ENCODE data around the gene SNX5.

SNX5 gene

DNA sequence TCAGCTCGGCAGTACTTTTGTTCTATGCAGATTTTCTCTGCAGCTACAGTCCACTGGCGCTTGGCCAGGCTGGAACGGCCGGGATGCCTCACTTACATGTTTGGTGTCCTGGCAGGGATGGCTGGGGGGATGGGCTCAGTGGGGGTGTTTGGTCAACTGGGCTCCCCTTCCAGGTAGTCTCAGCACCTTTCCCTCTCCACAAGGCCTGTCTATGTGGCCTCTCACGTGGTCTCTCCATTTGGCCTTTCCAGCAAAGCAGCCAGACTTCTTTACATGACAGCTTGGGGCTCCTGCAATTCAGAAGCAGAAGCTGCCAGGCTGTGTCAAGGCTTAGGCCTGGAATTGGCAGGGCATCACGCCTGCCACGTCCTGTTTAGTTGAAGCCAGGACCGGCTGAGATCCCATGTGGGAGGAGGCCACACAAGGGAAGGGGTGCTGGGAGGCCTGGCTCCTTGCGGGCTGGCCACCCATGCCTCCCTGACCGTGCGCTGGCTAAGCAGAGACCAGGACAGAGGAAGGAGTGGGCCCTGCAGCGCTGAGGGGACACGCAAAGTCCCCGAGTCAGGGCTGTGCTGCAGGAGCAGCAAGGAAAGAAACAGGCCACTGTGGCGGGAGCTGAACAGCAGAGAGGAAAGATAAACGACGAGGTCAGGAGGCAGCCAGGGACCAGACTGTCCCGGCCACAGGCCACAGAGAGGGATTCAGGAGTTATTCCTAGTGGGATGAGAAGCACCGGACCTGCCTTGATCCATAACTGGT lies 39.1 kb upstream of the SNX5 start:
- Histone ChIP-seq H2AK5ac (ENCODE audit: low read length, severe bottlenecking) (no peak overlapping the region), H3K27ac (ENCODE audit: low read length, poor library complexity, severe bottlenecking) (no peak overlapping the region), H2AFZ (ENCODE audit: low read depth, low read length) (no peak overlapping the region), H3K27me3 (ENCODE audit: control insufficient read depth in 1 of 2, insufficient read depth in 1 of 2, low read length in 2 of 2) (peaks cover 0 to 30% of the 10 kb centered on the region in 2 experiments), H3K4me2 (ENCODE audit: low read length, poor library complexity, severe bottlenecking) (no peak overlapping the region), H3K14ac (ENCODE audit: low read length in 2 of 2) (no peak overlapping the region), H4K91ac (ENCODE audit: low read length) (peak overlapping the region; percentile 86), H3K4me1 (ENCODE audit: control insufficient read depth, insufficient read depth, low read depth, low read length) (peaks cover 3% of the 10 kb centered on the region), H2BK120ac (ENCODE audit: low read depth, low read length) (no peak overlapping the region), H2BK12ac (ENCODE audit: low read length in 2 of 2) (peak overlapping the region in 1 of 2 experiments; percentile 40), H3K9ac (ENCODE audit: low read length) (no peak overlapping the region), H4K8ac (ENCODE audit: low read length) (peak overlapping the region; percentile 84), H3K4me3 (ENCODE audit: insufficient read depth in 1 of 2, low read depth in 1 of 2, low read length in 2 of 2) (no peak overlapping the region), H3K23ac (ENCODE audit: low read length in 2 of 2) (no peak overlapping the region), H2BK5ac (ENCODE audit: low read depth, low read length, poor library complexity, severe bottlenecking) (no peak overlapping the region), H3K36me3 (ENCODE audit: control insufficient read depth in 1 of 2, insufficient read depth in 2 of 2, low read depth in 1 of 2, low read length in 2 of 2) (no peaks in the 10 kb centered on the region), H2BK15ac (ENCODE audit: low read depth, poor library complexity, severe bottlenecking) (no peak overlapping the region), H3K79me1 (replicated peaks; ENCODE audit: low read length, poor library complexity, severe bottlenecking) (no peaks in the 10 kb centered on the region), H3K18ac (ENCODE audit: low read depth in 1 of 2, low read length in 2 of 2) (peak overlapping the region; percentile 14 to 71), H3K9me3 (ENCODE audit: control insufficient read depth, low read length) (no peaks in the 10 kb centered on the region), H3K4ac (ENCODE audit: low read depth in 1 of 2, low read length in 2 of 2) (peak overlapping the region in 1 of 2 experiments; percentile 6)
- DNase-seq: no peak
- 70% methylated on average over 19 of the region's 19 CpGs for WGBS

DNA sequence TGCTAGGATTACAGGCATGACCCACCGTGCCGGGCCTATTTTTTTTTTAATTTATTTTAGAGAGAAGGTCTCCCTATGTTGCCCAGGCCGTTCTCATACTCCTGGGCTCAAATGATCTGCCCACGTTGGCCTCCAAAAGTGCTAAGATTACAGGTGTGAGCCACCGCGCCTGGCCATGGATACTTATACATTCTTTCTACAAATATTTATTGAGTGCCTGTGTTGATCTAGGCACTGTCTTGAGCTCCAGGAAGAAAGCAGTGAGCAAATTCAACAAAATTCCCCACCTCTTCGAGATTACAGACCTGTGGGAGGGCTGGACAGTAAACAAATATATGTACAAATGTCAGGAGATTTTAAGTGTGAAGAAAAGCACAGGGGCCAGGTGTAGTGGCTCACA lies 38.1 kb upstream of the SNX5 start:
- no peak overlapping the region for H2BK120ac ChIP-seq (ENCODE audit: low read depth, low read length)
- no peak for DNase-seq
- H3K4me1 ChIP-seq (ENCODE audit: control insufficient read depth, insufficient read depth, low read depth, low read length): peaks cover 3% of the 10 kb centered on the region
- H2AK5ac ChIP-seq (ENCODE audit: low read length, severe bottlenecking): no peak overlapping the region
- no peak overlapping the region for H3K4me2 ChIP-seq (ENCODE audit: low read length, poor library complexity, severe bottlenecking)
- no peak overlapping the region for H3K4me3 ChIP-seq (ENCODE audit: insufficient read depth in 1 of 2, low read depth in 1 of 2, low read length in 2 of 2)
- no peak overlapping the region for H3K23ac ChIP-seq (ENCODE audit: low read length in 2 of 2)
- peaks cover 0 to 29% of the 10 kb centered on the region in 2 experiments for H3K27me3 ChIP-seq (ENCODE audit: control insufficient read depth in 1 of 2, insufficient read depth in 1 of 2, low read length in 2 of 2)
- H3K27ac ChIP-seq (ENCODE audit: low read length, poor library complexity, severe bottlenecking): no peak overlapping the region
- no peak overlapping the region for H3K18ac ChIP-seq (ENCODE audit: low read depth in 1 of 2, low read length in 2 of 2)
- no peaks in the 10 kb centered on the region for H3K9me3 ChIP-seq (ENCODE audit: control insufficient read depth, low read length)
- H3K4ac ChIP-seq (ENCODE audit: low read depth in 1 of 2, low read length in 2 of 2): no peak overlapping the region
- no peak overlapping the region for H2AFZ ChIP-seq (ENCODE audit: low read depth, low read length)
- H2BK15ac ChIP-seq (ENCODE audit: low read depth, poor library complexity, severe bottlenecking): no peak overlapping the region
- H3K9ac ChIP-seq (ENCODE audit: low read length): no peak overlapping the region
- no peaks in the 10 kb centered on the region for H3K79me1 ChIP-seq (replicated peaks; ENCODE audit: low read length, poor library complexity, severe bottlenecking)
- no peak overlapping the region for H4K8ac ChIP-seq (ENCODE audit: low read length)
- H3K36me3 ChIP-seq (ENCODE audit: control insufficient read depth in 1 of 2, insufficient read depth in 2 of 2, low read depth in 1 of 2, low read length in 2 of 2): no peaks in the 10 kb centered on the region
- H3K14ac ChIP-seq (ENCODE audit: low read length in 2 of 2): no peak overlapping the region
- H2BK5ac ChIP-seq (ENCODE audit: low read depth, low read length, poor library complexity, severe bottlenecking): no peak overlapping the region
- H2BK12ac ChIP-seq (ENCODE audit: low read length in 2 of 2): no peak overlapping the region
- H4K91ac ChIP-seq (ENCODE audit: low read length): no peak overlapping the region
- 94% methylated on average over 5 of the region's 7 CpGs for WGBS

DNA sequence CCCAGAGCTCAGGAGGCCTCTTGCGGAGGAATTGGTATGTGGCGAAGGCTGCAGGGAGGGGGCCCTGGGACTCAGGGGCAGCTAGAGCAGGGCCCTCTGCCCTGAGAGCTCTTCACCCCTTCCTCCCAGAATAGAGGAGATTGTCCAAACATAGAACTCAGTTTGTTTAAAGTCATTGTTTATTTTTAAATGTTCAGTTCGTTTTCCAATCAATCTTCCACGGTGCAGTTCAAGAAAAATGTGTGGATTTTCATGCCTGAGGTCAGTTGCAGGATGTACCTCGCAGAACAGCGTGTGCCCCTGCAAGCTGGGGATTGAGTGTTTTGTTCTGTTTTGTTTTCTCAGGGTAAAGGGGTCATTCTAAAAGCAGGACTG lies 37.4 kb upstream of the SNX5 start:
- peaks cover 3% of the 10 kb centered on the region for H3K4me1 ChIP-seq (ENCODE audit: control insufficient read depth, insufficient read depth, low read depth, low read length)
- no peak overlapping the region for H3K23ac ChIP-seq (ENCODE audit: low read length in 2 of 2)
- no peaks in the 10 kb centered on the region for H3K36me3 ChIP-seq (ENCODE audit: control insufficient read depth in 1 of 2, insufficient read depth in 2 of 2, low read depth in 1 of 2, low read length in 2 of 2)
- no peak overlapping the region for H2BK5ac ChIP-seq (ENCODE audit: low read depth, low read length, poor library complexity, severe bottlenecking)
- no peak overlapping the region for H3K4ac ChIP-seq (ENCODE audit: low read depth in 1 of 2, low read length in 2 of 2)
- H3K18ac ChIP-seq (ENCODE audit: low read depth in 1 of 2, low read length in 2 of 2): no peak overlapping the region
- peak; percentile 67 for DNase-seq
- WGBS: 6% methylated on average over 4 of the region's 6 CpGs
- peak overlapping the region; percentile 48 for H4K91ac ChIP-seq (ENCODE audit: low read length)
- H2AK5ac ChIP-seq (ENCODE audit: low read length, severe bottlenecking): no peak overlapping the region
- H3K4me2 ChIP-seq (ENCODE audit: low read length, poor library complexity, severe bottlenecking): no peak overlapping the region
- H3K14ac ChIP-seq (ENCODE audit: low read length in 2 of 2): no peak overlapping the region
- H3K9me3 ChIP-seq (ENCODE audit: control insufficient read depth, low read length): no peaks in the 10 kb centered on the region
- H3K27me3 ChIP-seq (ENCODE audit: control insufficient read depth in 1 of 2, insufficient read depth in 1 of 2, low read length in 2 of 2): peaks cover 0 to 23% of the 10 kb centered on the region in 2 experiments
- no peak overlapping the region for H2BK15ac ChIP-seq (ENCODE audit: low read depth, poor library complexity, severe bottlenecking)
- no peak overlapping the region for H3K9ac ChIP-seq (ENCODE audit: low read length)
- H3K79me1 ChIP-seq (replicated peaks; ENCODE audit: low read length, poor library complexity, severe bottlenecking): no peaks in the 10 kb centered on the region
- H2AFZ ChIP-seq (ENCODE audit: low read depth, low read length): no peak overlapping the region
- no peak overlapping the region for H3K4me3 ChIP-seq (ENCODE audit: insufficient read depth in 1 of 2, low read depth in 1 of 2, low read length in 2 of 2)
- no peak overlapping the region for H2BK120ac ChIP-seq (ENCODE audit: low read depth, low read length)
- H3K27ac ChIP-seq (ENCODE audit: low read length, poor library complexity, severe bottlenecking): no peak overlapping the region
- no peak overlapping the region for H2BK12ac ChIP-seq (ENCODE audit: low read length in 2 of 2)
- H4K8ac ChIP-seq (ENCODE audit: low read length): no peak overlapping the region

DNA sequence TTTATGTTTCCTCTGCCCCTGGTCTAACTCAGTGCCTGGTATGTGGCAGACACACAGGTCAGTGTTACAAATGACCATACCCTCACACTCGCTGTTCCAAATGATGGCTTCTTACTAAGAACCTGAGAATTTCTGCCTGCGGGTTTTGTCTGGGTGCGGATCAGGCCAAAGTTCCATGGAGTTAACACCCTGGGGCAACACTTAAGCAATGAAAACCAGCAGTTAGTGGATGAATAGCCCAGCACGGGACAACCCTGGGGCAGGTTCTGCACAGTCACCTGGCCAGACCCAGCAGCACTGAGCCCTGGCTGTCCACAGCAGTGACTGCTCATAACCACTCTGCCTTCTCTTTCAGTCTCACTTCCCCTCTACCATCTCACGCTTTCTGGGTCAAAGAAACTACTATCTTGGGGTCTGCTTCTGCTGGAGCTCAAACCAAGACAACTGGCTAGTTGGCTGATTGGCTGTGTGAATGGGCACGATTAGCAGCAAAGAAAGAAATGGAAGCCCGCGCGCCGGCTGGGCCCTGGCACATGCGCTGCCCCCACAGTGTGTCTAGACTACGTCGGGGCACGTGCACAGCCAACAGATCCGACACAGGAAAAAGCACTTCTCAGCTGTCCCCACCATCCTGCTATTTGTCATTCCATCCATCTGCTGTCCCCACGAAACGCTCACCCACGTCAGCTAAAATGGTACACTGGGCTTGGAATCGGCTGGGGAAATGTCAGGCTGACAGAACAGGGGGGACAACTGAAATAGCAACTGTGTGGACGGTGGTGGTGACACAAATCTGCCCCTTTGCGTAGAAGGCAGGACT lies 36.8 kb upstream of the SNX5 start:
- Histone ChIP-seq H3K36me3 (ENCODE audit: control insufficient read depth in 1 of 2, insufficient read depth in 2 of 2, low read depth in 1 of 2, low read length in 2 of 2) (no peaks in the 10 kb centered on the region), H3K9ac (ENCODE audit: low read length) (no peak overlapping the region), H2BK5ac (ENCODE audit: low read depth, low read length, poor library complexity, severe bottlenecking) (no peak overlapping the region), H3K9me3 (ENCODE audit: control insufficient read depth, low read length) (no peaks in the 10 kb centered on the region), H4K8ac (ENCODE audit: low read length) (peak overlapping the region; percentile 45), H3K14ac (ENCODE audit: low read length in 2 of 2) (peak overlapping the region in 1 of 2 experiments; percentile 49), H2BK120ac (ENCODE audit: low read depth, low read length) (no peak overlapping the region), H4K91ac (ENCODE audit: low read length) (peak overlapping the region; percentile 84), H3K27ac (ENCODE audit: low read length, poor library complexity, severe bottlenecking) (no peak overlapping the region), H2BK12ac (ENCODE audit: low read length in 2 of 2) (peak overlapping the region; percentile 87 to 90), H3K4me1 (ENCODE audit: control insufficient read depth, insufficient read depth, low read depth, low read length) (peaks cover 3% of the 10 kb centered on the region), H3K4me3 (ENCODE audit: insufficient read depth in 1 of 2, low read depth in 1 of 2, low read length in 2 of 2) (no peak overlapping the region), H3K79me1 (replicated peaks; ENCODE audit: low read length, poor library complexity, severe bottlenecking) (no peaks in the 10 kb centered on the region), H2AK5ac (ENCODE audit: low read length, severe bottlenecking) (no peak overlapping the region), H2AFZ (ENCODE audit: low read depth, low read length) (no peak overlapping the region), H3K4ac (ENCODE audit: low read depth in 1 of 2, low read length in 2 of 2) (peak overlapping the region; percentile 37 to 69), H2BK15ac (ENCODE audit: low read depth, poor library complexity, severe bottlenecking) (peak overlapping the region; percentile 56), H3K4me2 (ENCODE audit: low read length, poor library complexity, severe bottlenecking) (no peak overlapping the region), H3K18ac (ENCODE audit: low read depth in 1 of 2, low read length in 2 of 2) (peak overlapping the region; percentile 34 to 84), H3K23ac (ENCODE audit: low read length in 2 of 2) (no peak overlapping the region), H3K27me3 (ENCODE audit: control insufficient read depth in 1 of 2, insufficient read depth in 1 of 2, low read length in 2 of 2) (peaks cover 0 to 23% of the 10 kb centered on the region in 2 experiments)
- DNase-seq: no peak
- WGBS: 65% methylated on average over 21 of the region's 21 CpGs

Measured in mesenchymal stem cell (in vitro differentiated cells and primary cell).